ENCODE results near the gene CASP3.
"Not testable (repeated sequence)": the region's sequence is repeated elsewhere in the genome, so short reads cannot be mapped to it uniquely, and the experiment has no call there.

Gene CASP3

DNA sequence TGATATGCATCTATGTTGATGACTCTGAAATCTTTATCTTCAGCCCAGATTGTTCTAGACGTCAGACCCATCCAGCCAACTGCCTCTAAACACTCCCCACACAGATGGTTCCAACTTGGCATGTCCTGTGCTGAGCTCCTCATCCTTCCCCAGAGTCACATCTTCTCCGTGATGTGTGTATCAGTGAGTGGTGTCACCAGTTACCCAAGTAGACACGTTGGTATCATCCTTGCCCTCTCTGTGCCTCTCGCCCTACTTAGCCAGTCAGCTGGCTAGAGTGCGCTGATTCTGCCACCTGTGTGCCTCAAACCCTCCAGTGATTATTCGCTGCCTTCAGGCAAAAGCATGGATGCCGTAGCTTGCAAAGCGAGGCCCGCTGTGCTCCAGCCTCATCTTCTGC is 18.8 kb upstream of the CASP3 start:
- no peak overlapping the region for H3K4me3 ChIP-seq (ENCODE audit: low read depth, low read length)
- TF ChIP-seq, protein P1, sequence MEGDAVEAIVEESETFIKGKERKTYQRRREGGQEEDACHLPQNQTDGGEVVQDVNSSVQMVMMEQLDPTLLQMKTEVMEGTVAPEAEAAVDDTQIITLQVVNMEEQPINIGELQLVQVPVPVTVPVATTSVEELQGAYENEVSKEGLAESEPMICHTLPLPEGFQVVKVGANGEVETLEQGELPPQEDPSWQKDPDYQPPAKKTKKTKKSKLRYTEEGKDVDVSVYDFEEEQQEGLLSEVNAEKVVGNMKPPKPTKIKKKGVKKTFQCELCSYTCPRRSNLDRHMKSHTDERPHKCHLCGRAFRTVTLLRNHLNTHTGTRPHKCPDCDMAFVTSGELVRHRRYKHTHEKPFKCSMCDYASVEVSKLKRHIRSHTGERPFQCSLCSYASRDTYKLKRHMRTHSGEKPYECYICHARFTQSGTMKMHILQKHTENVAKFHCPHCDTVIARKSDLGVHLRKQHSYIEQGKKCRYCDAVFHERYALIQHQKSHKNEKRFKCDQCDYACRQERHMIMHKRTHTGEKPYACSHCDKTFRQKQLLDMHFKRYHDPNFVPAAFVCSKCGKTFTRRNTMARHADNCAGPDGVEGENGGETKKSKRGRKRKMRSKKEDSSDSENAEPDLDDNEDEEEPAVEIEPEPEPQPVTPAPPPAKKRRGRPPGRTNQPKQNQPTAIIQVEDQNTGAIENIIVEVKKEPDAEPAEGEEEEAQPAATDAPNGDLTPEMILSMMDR (IDR thresholded peaks at IDR 0.05; ENCODE audit: low read depth, low read length), result no peak
- in situ Hi-C loops (cut with HindIII; ENCODE audit: low sequenced_read_pairs), result no loop called here
- DNase-seq (ENCODE audit: low read depth, low spot score), result no peak

DNA sequence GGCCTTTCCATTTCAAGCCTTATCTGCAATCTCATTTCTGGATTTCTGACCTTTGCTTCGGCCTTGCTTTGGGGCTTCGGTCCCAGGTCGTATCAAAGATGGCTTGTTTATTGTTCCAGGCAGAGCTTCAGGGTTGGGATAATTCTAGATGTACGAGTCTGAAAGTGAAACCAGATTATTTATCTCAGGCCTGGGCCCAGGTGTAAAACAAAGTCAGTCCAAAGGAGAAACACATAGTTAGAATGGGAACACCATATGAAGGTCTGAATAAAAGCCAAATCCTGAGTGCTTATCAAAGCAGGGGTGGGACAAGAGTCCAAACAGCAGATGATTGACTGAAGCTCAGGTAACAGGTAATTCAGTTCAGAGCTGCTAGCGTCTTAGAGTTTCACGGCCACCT is 17.4 kb upstream of the CASP3 start:
- TF ChIP-seq, protein P1 (IDR thresholded peaks at IDR 0.05; ENCODE audit: low read depth, low read length), result no peak
- no peak overlapping the region for H3K4me3 ChIP-seq (ENCODE audit: low read depth, low read length)
- no peak for DNase-seq (ENCODE audit: low read depth, low spot score)
- in situ Hi-C loops (cut with HindIII; ENCODE audit: low sequenced_read_pairs), result no loop called here

DNA sequence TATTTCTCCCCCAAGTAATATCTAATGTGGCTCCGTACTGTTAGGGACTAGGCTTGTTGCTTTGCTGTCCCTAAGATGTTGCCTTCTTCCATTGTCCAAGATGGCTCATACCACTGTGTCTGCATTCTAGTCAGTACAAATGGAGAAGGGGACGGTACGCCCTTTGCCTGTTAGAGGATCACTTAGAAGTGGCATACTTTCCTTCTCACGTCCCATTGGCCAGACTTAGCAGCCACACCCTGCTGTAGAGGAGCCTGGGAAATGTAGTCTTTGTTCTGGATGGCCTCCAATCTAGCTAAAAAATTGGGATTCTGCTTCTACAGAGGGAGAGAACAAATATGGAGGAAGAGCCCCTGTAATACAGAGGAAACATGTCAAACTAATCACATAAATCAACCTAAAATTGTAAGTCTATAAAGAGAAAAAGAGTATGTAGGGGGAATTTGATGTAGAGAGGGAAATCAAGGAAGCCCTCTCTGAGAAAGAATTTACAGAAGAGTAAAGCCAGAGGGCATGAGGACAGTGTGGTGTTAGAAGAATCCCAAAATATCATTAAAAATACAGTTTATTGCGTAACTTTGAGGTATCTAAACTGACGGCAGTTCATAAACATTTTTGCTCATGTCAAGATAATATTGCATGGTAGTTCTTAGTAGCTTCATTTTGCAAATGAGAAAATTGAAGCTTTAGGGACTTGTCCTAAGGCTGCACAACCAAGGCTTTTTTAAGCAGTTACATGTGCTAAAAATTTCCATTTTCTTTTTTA is 15.4 kb upstream of the CASP3 start:
- TF ChIP-seq, protein P1 (IDR thresholded peaks at IDR 0.05; ENCODE audit: low read depth, low read length), result no peak
- in situ Hi-C loops (cut with HindIII; ENCODE audit: low sequenced_read_pairs), result no loop called here
- DNase-seq (ENCODE audit: low read depth, low spot score), result no peak
- no peak overlapping the region for H3K4me3 ChIP-seq (ENCODE audit: low read depth, low read length)

DNA sequence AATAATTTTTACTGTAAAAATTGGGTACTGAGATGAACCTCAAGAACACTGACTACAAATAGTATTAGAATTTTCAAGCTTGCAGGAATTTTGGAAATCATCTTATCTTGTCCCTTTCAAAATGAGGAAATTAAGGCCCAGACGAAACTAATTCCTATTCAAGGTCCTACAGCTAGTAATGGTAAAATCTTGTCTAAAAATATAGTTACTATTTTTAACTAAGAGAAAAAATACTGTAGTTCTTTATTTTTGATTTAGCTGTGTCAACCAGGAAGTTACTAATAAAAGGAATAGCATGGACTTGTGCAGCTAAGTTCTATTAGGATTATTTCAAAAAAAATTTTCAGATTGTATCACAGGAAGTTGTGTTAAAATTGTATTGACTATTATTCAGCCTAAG is 13.0 kb upstream of the CASP3 start:
- TF ChIP-seq, protein P1 (IDR thresholded peaks at IDR 0.05; ENCODE audit: low read depth, low read length), result no peak
- no peak overlapping the region for H3K4me3 ChIP-seq (ENCODE audit: low read depth, low read length)
- in situ Hi-C loops (cut with HindIII; ENCODE audit: low sequenced_read_pairs), result no loop called here
- no peak for DNase-seq (ENCODE audit: low read depth, low spot score)

DNA sequence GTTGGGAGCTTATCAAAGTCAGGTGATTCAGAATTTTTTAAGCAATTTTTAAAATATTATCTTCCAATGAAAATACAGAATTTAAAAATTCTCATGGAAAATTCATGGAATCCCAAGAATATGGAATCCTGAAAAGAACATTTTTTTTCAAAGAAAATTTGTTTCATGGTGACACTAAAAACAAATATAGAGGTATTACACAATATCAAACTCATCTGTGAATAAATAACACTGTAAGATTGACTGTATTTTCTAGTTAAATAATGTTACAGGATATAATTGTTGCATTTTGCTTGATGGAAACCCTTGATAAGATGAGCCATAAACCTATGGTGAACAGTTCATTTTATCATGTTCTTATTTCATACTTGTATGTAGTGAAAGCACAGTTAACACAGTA is 11.7 kb upstream of the CASP3 start:
- no peak for DNase-seq (ENCODE audit: low read depth, low spot score)
- TF ChIP-seq, protein P1 (IDR thresholded peaks at IDR 0.05; ENCODE audit: low read depth, low read length), result no peak
- in situ Hi-C loops (cut with HindIII; ENCODE audit: low sequenced_read_pairs), result no loop called here
- H3K4me3 ChIP-seq (ENCODE audit: low read depth, low read length), result no peak overlapping the region

DNA sequence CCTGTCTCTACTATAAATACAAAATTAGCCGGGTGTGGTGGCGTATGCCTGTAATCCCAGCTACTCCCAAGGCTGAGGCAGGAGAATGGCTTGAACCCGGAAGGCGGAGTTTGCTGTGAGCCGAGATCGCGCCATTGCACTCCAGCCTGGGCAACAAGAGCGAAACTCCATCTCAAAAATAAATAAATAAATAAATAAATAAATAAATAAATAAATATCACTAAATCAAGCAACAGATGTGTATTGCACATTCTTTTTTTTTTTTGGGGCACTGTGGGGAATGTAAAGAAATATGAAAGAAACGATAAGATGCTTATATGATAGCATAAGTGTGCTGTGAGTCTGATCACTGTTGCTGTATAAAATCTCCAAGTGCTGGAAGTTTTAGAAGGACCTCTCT is 8.6 kb upstream of the CASP3 start:
- DNase-seq (ENCODE audit: low read depth, low spot score); H3K4me3 ChIP-seq (ENCODE audit: low read depth, low read length); in situ Hi-C loops (cut with HindIII; ENCODE audit: low sequenced_read_pairs): not testable (repeated sequence)

DNA sequence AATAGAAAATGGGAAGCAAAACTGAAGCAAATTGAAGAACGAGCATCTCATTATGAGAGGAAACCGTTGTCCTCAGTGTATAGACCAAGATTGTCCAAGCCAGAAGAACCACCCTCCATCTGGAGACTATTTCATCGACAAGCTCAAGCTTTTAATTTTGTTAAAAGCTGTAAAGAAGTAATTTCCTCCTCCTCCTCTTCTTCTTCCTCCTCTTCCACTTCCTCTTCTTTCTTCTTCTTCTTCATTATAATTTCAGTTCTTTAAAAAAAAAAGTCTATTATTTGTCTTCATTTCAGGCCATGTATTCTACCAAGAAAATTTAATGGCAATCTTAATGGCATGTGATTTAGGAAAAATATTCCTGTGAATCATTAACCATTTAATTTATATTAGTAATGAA is 7.9 kb upstream of the CASP3 start:
- in situ Hi-C loops (cut with HindIII; ENCODE audit: low sequenced_read_pairs), result no loop called here
- DNase-seq (ENCODE audit: low read depth, low spot score), result no peak
- TF ChIP-seq, protein P1 (IDR thresholded peaks at IDR 0.05; ENCODE audit: low read depth, low read length), result no peak
- no peak overlapping the region for H3K4me3 ChIP-seq (ENCODE audit: low read depth, low read length)

All from astrocyte of the spinal cord (primary cell).